H1 (cell line): ENCODE results near the gene MPND. TPM values are rescaled to one million over a fixed set of nuclear protein-coding genes. Genes with fewer than 3 reads are reported as not detected.

Experiments used
- CTCF ChIA-PET: fragments of 300-600 bp; sonication (Branson Sonifier 250); formaldehyde crosslinking; loops from one replicate; lab custom pipeline; 2021; ENCODE audit not compliant: partially characterized antibody; lab: Charles Lee
- POLR2A ChIA-PET: fragments of 300-600 bp; sonication (Branson Sonifier 250); formaldehyde crosslinking; loops from one replicate; lab custom pipeline; 2021; ENCODE audit warnings: inconsistent platforms; ENCODE audit not compliant: partially characterized antibody; lab: Charles Lee
- DNase-seq, 2 experiments: peaks; one replicate each; pipeline versions ENCODE4 v3.0.0 to v3.0.0-alpha.2; 2010 to 2022; ENCODE audit warnings: low spot score in 2 of 2, low read depth in 1 of 2, mixed read lengths in 1 of 2
- FAIRE-seq: peaks from 2 replicates; lab custom pipeline; 2011; peaks lifted over from hg19 to GRCh38; lab: Jason Lieb, UNC
- H2AFZ ChIP-seq: 2 replicates; pipeline ENCODE4 v1.8.1; 2012; ENCODE audit warnings: low read length, inconsistent platforms
- H2AK5ac ChIP-seq: 2 replicates; pipeline ENCODE4 v1.6.1; 2013; ENCODE audit warnings: low read depth, low read length
- H2BK120ac ChIP-seq: replicated peaks from 2 replicates; pipeline ENCODE3; 2013; ENCODE audit warnings: low read depth, low read length, inconsistent platforms
- H2BK12ac ChIP-seq: 2 replicates; pipeline ENCODE4 v1.6.1; 2013; ENCODE audit warnings: low read depth, low read length
- H2BK15ac ChIP-seq: 2 replicates; pipeline ENCODE4 v1.6.1; 2013; ENCODE audit warnings: low read length
- H2BK20ac ChIP-seq: 2 replicates; pipeline ENCODE4 v1.6.1; 2013; ENCODE audit warnings: low read length
- H2BK5ac ChIP-seq: 2 replicates; pipeline ENCODE4 v1.6.1; 2013; ENCODE audit warnings: low read depth, low read length
- H3K14ac ChIP-seq: 2 replicates; pipeline ENCODE4 v1.6.1; 2013; ENCODE audit warnings: inconsistent platforms; ENCODE audit not compliant: insufficient read length
- H3K18ac ChIP-seq: 2 replicates; pipeline ENCODE4 v1.6.1; 2013; ENCODE audit warnings: low read length; ENCODE audit errors: extremely low read depth
- H3K23ac ChIP-seq: 2 replicates; pipeline ENCODE4 v1.6.1; 2013; ENCODE audit warnings: inconsistent platforms; ENCODE audit not compliant: insufficient read length
- H3K23me2 ChIP-seq: 2 replicates; pipeline ENCODE4 v1.6.1; 2013; ENCODE audit warnings: low read depth, low read length
- H3K27ac ChIP-seq: 2 replicates; pipeline ENCODE4 v1.6.1; 2011; ENCODE audit warnings: low read depth, low read length, inconsistent platforms
- H3K27me3 ChIP-seq, 4 experiments: replicated peaks in 1 of 4; 1 replicate in 1 of 4; 2 replicates in 3 of 4; pipeline versions ENCODE4 v1.6.1 to v1.8.1; 2011 to 2013; ENCODE audit warnings: low read length in 3 of 4, mild to moderate bottlenecking in 3 of 4, inconsistent platforms in 2 of 4, mixed read lengths in 2 of 4, moderate library complexity in 1 of 4; ENCODE audit not compliant: control insufficient read depth in 3 of 4, insufficient read depth in 3 of 4; ENCODE audit errors: extremely low read depth in 1 of 4
- H3K36me3 ChIP-seq, 4 experiments: 2 replicates each; pipeline versions ENCODE4 v1.6.1 to v1.8.1; 2011 to 2013; ENCODE audit warnings: mild to moderate bottlenecking in 4 of 4, low read length in 3 of 4, moderate library complexity in 2 of 4, control low read depth in 1 of 4, inconsistent platforms in 1 of 4; ENCODE audit not compliant: insufficient read depth in 4 of 4, control insufficient read depth in 2 of 4
- H3K4ac ChIP-seq: replicated peaks from 2 replicates; pipeline ENCODE3; 2013; ENCODE audit warnings: low read length, low read depth, mixed read lengths, inconsistent platforms; ENCODE audit not compliant: insufficient read length
- H3K4me1 ChIP-seq, 4 experiments: replicated peaks in 1 of 4; 1 replicate in 1 of 4; 2 replicates in 3 of 4; pipeline versions ENCODE4 v1.6.1 to v1.8.1; 2011 to 2013; ENCODE audit warnings: low read length in 3 of 4, inconsistent platforms in 2 of 4, mixed read lengths in 1 of 4; ENCODE audit not compliant: insufficient read depth in 4 of 4, control insufficient read depth in 3 of 4
- H3K4me2 ChIP-seq, 2 experiments: 2 replicates each; pipeline versions ENCODE4 v1.6.1 to v1.8.1; 2011 to 2013; ENCODE audit warnings: low read depth in 2 of 2, low read length in 2 of 2, control low read depth in 1 of 2, inconsistent platforms in 1 of 2, mild to moderate bottlenecking in 1 of 2; ENCODE audit not compliant: insufficient read depth in 1 of 2
- H3K4me3 ChIP-seq, 4 experiments: fragments of 200-600, 300-600 bp in 1 of 4; sonication (generic), shearing (Covaris generic), sonication (Bioruptor Twin) in 1 of 4; 2 replicates each; pipeline versions ENCODE4 v1.5.1 to v1.8.1; 2011 to 2016; ENCODE audit warnings: low read length in 4 of 4, low read depth in 3 of 4, control low read depth in 2 of 4, inconsistent platforms in 2 of 4, mild to moderate bottlenecking in 2 of 4, mixed read lengths in 1 of 4, moderate library complexity in 1 of 4; ENCODE audit not compliant: insufficient read depth in 2 of 4; ENCODE audit errors: extremely low read depth in 1 of 4
- H3K56ac ChIP-seq: replicated peaks from 2 replicates; pipeline ENCODE3; 2013; ENCODE audit warnings: low read depth, mild to moderate bottlenecking, mixed read lengths, low read length, inconsistent platforms; ENCODE audit not compliant: insufficient read length
- H3K79me1 ChIP-seq: 2 replicates; pipeline ENCODE4 v1.6.1; 2013; ENCODE audit warnings: low read depth, low read length, control low read depth
- H3K79me2 ChIP-seq, 2 experiments: 2 replicates each; pipeline versions ENCODE4 v1.6.1 to v1.8.1; 2012 to 2013; ENCODE audit warnings: low read length in 2 of 2, mild to moderate bottlenecking in 2 of 2, inconsistent platforms in 1 of 2; ENCODE audit not compliant: insufficient read depth in 2 of 2, control insufficient read depth in 1 of 2
- H3K9ac ChIP-seq, 4 experiments: replicated peaks in 1 of 4; 1 replicate in 1 of 4; 2 replicates in 3 of 4; pipeline versions ENCODE4 v1.6.1 to v1.8.1; 2011 to 2013; ENCODE audit warnings: low read depth in 3 of 4, low read length in 3 of 4, control low read depth in 2 of 4, mild to moderate bottlenecking in 2 of 4, moderate library complexity in 2 of 4, inconsistent platforms in 1 of 4; ENCODE audit errors: extremely low read depth in 1 of 4
- H3K9me3 ChIP-seq, 2 experiments: 2 replicates each; pipeline versions ENCODE4 v1.6.1 to v1.8.1; 2012 to 2013; ENCODE audit warnings: mild to moderate bottlenecking in 2 of 2, moderate library complexity in 2 of 2, control low read depth in 1 of 2, inconsistent platforms in 1 of 2, low read depth in 1 of 2, low read length in 1 of 2, mixed read lengths in 1 of 2; ENCODE audit not compliant: insufficient read depth in 2 of 2
- H4K20me1 ChIP-seq, 2 experiments: replicated peaks in 1 of 2; 2 replicates each; pipeline versions ENCODE3 to v1.8.1; 2011 to 2013; ENCODE audit warnings: inconsistent platforms in 2 of 2, low read length in 2 of 2, mild to moderate bottlenecking in 1 of 2; ENCODE audit not compliant: insufficient read depth in 2 of 2, control insufficient read depth in 1 of 2
- H4K5ac ChIP-seq: 2 replicates; pipeline ENCODE4 v1.6.1; 2013; ENCODE audit warnings: low read length, low read depth, mixed read lengths, inconsistent platforms; ENCODE audit not compliant: insufficient read length
- H4K8ac ChIP-seq: 2 replicates; pipeline ENCODE4 v1.8.0; 2013; ENCODE audit warnings: mild to moderate bottlenecking, moderate library complexity, low read length, inconsistent platforms; ENCODE audit not compliant: insufficient read depth; ENCODE audit errors: extremely low read depth
- H4K91ac ChIP-seq: replicated peaks from 2 replicates; pipeline ENCODE3; 2013; ENCODE audit warnings: low read length, mixed read lengths, inconsistent platforms; ENCODE audit not compliant: insufficient read length
- ASH2L ChIP-seq: fragments of 200-600, 300-600 bp; sonication (generic); IDR thresholded peaks from one replicate; pipeline ENCODE4 v1.7.1; 2017; ENCODE audit warnings: low read length
- BRCA1 ChIP-seq: IDR thresholded peaks from 2 replicates; pipeline ENCODE4 v1.6.1; 2012; ENCODE audit warnings: low read depth, low read length, improper control_type of control experiment
- WGBS, 2 experiments: shearing (Covaris generic) in 1 of 2; methylation state at CpG; one replicate each; pipeline versions ENCODE4 v1.1.6 to v1.1.7; 2013 to 2015; ENCODE audit warnings: low lambda C conversion rate in 2 of 2, mixed read lengths in 2 of 2, inconsistent platforms in 1 of 2, low coverage in 1 of 2, missing lambda C conversion rate in 1 of 2; ENCODE audit not compliant: insufficient replicate concordance in 2 of 2, insufficient coverage in 1 of 2, insufficient read length in 1 of 2; ENCODE audit errors: extremely low coverage in 1 of 2, missing lambda C conversion rate in 1 of 2; 5-methylcytosine and 5-hydroxymethylcytosine counted together
- polyA plus RNA-seq, 7 experiments: library from polyadenylated mRNA; depleted of rRNA in 3 of 7; stranded (reverse) in 5 of 7; unstranded in 2 of 7; fragments of >200 nt in 5 of 7; fragments of 200-250 nt in 2 of 7; gene quantifications; 1 replicate in 5 of 7; 2 replicates in 1 of 7; 4 replicates in 1 of 7; pipeline versions ENCODE4 v1.2.1 to v1.2.3, GENCODE V29; 2011 to 2013; ENCODE audit warnings: missing spikeins in 2 of 7, mixed read lengths in 2 of 7
- total RNA-seq: library from RNA; stranded (reverse); fragmentation: NEBNext Ultra II Directional; extraction: Animal tissue kit (Norgen Biotek cat#: 25700); gene quantifications from 2 replicates; pipeline ENCODE4 v1.2.1, GENCODE V29; 2021

MPND gene
- total and polyA plus RNA-seq, 2 of the 8 experiments (the other 6 are each of a cell fraction or from before 2014, with no cell fraction given): 22.9 to 27.7 TPM

GRCh38 chr19:4294389-4294788 lies 49.0 kb upstream of the MPND start:
- Histone ChIP-seq H3K4me1 (peaks cover 0 to 10% (median 1%) of the 10 kb centered on the region in 4 experiments; a peak in 5 of 7 replicates), H2BK12ac (0 out of 2 replicates have a peak overlapping the region, but pooled peaks have one; percentile 17), H3K36me3 (no peaks in the 10 kb centered on the region), H2AFZ (no peak overlapping the region), H3K9ac (no peak overlapping the region), H2BK20ac (no peak overlapping the region), H3K23me2 (no peaks in the 10 kb centered on the region), H3K14ac (no peak overlapping the region), H2BK15ac (no peak overlapping the region), H3K23ac (no peak overlapping the region), H3K4me3 (no peak overlapping the region), H4K91ac (no peak overlapping the region), H3K79me2 (no peaks in the 10 kb centered on the region), H3K4me2 (no peak overlapping the region; a peak in 1 of 4 replicates), H4K5ac (no peak overlapping the region), H2AK5ac (no peak overlapping the region), H3K27ac (no peak overlapping the region), H4K20me1 (no peaks in the 10 kb centered on the region), H4K8ac (0 out of 2 replicates have a peak overlapping the region, but pooled peaks have one; percentile 39), H3K56ac (no peak overlapping the region), H3K18ac (no peak overlapping the region), H3K4ac (no peak overlapping the region), H2BK5ac (no peak overlapping the region), H3K9me3 (no peaks in the 10 kb centered on the region), H3K27me3 (no peaks in the 10 kb centered on the region; a peak in 1 of 7 replicates), H2BK120ac (no peak overlapping the region), H3K79me1 (no peaks in the 10 kb centered on the region)
- DNase-seq (no peak), FAIRE-seq (no peak)
- POLR2A ChIA-PET: interaction anchor here (1.4 to 1.6 kb wide), 4 partner anchors 10 to 22 kb away, joined by 3 to 8 read pairs (median 4); partner anchors contain the start of gene FSD1
- 66% methylated on average over 10 of the region's 10 CpGs; no CpG with 5 or more reads in 1 of the 2 experiments for WGBS, 2 experiments
- CTCF ChIA-PET: interaction anchor here (0.7 to 1.7 kb wide), 4 partner anchors 8 to 37 kb away, joined by 3 to 11 read pairs (median 3); partner anchors contain the start of gene TMIGD2
- TF ChIP-seq BRCA1: no peak
- TF ChIP-seq ASH2L: no peak
